Measurements from ENCODE around the gene WNT3A.

Gene WNT3A

DNA sequence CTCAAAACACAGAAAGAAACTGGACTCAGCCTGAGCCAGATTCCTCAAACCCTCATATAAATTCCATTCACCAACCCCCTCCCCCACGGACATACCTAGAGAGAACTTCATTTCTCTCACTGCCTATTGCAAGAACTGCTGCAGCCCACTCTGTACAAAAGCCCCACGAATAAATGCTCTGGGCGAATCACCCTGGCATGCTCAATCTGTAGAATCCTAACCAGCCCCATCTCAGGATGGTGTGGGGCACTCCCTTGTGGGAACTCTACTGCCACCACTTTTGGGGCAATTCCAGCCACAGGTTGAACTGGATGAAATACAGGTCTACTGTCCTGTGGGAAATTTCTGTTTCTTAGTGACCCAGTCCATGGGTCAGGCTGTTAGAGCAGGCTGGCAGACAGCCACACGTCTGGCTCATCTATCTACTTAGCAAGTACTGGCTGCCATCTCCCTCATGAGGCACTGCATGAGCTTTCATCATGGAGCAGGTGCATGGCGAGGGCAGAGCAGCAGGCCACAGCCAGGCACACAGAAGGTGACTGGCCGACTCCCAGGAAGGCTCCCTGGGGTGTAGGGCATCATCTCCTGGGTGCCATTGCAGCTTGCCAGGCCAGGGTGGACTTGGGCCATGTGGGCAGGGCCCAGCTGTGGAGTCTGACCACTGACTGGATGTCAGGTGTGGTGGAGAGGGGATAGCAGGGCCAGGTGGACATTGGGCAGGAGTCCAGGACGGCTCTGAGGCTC, 97.9 kb downstream of the WNT3A start (continued):
- TF ChIP-seq, protein P1, sequence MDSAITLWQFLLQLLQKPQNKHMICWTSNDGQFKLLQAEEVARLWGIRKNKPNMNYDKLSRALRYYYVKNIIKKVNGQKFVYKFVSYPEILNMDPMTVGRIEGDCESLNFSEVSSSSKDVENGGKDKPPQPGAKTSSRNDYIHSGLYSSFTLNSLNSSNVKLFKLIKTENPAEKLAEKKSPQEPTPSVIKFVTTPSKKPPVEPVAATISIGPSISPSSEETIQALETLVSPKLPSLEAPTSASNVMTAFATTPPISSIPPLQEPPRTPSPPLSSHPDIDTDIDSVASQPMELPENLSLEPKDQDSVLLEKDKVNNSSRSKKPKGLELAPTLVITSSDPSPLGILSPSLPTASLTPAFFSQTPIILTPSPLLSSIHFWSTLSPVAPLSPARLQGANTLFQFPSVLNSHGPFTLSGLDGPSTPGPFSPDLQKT (IDR thresholded peaks at IDR 0.05; ENCODE audit: borderline replicate concordance, low read depth, low read length), result no peak
- TF ChIP-seq ZNF791 (tag by site-specific recombination; IDR thresholded peaks at IDR 0.05) (no peak), ZBTB8A (tag by site-specific recombination; IDR thresholded peaks at IDR 0.05) (no peak), PRDM1 (tag by site-specific recombination; IDR thresholded peaks at IDR 0.05) (no peak), ZNF830 (tag by site-specific recombination; IDR thresholded peaks at IDR 0.05; ENCODE audit: low read depth) (no peak), ZNF394 (tag by site-specific recombination; IDR thresholded peaks at IDR 0.05; ENCODE audit: borderline replicate concordance) (no peak), ZNF114 (tag by site-specific recombination; IDR thresholded peaks at IDR 0.05) (no peak), ZNF571 (tag by site-specific recombination; IDR thresholded peaks at IDR 0.05) (no peak)
- TF ChIP-seq, protein P2, sequence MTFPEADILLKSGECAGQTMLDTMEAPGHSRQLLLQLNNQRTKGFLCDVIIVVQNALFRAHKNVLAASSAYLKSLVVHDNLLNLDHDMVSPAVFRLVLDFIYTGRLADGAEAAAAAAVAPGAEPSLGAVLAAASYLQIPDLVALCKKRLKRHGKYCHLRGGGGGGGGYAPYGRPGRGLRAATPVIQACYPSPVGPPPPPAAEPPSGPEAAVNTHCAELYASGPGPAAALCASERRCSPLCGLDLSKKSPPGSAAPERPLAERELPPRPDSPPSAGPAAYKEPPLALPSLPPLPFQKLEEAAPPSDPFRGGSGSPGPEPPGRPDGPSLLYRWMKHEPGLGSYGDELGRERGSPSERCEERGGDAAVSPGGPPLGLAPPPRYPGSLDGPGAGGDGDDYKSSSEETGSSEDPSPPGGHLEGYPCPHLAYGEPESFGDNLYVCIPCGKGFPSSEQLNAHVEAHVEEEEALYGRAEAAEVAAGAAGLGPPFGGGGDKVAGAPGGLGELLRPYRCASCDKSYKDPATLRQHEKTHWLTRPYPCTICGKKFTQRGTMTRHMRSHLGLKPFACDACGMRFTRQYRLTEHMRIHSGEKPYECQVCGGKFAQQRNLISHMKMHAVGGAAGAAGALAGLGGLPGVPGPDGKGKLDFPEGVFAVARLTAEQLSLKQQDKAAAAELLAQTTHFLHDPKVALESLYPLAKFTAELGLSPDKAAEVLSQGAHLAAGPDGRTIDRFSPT (tag by site-specific recombination; IDR thresholded peaks at IDR 0.05), result 0 out of 2 replicates have a peak, but pooled peaks have one; percentile 32
- TF ChIP-seq, protein P3, sequence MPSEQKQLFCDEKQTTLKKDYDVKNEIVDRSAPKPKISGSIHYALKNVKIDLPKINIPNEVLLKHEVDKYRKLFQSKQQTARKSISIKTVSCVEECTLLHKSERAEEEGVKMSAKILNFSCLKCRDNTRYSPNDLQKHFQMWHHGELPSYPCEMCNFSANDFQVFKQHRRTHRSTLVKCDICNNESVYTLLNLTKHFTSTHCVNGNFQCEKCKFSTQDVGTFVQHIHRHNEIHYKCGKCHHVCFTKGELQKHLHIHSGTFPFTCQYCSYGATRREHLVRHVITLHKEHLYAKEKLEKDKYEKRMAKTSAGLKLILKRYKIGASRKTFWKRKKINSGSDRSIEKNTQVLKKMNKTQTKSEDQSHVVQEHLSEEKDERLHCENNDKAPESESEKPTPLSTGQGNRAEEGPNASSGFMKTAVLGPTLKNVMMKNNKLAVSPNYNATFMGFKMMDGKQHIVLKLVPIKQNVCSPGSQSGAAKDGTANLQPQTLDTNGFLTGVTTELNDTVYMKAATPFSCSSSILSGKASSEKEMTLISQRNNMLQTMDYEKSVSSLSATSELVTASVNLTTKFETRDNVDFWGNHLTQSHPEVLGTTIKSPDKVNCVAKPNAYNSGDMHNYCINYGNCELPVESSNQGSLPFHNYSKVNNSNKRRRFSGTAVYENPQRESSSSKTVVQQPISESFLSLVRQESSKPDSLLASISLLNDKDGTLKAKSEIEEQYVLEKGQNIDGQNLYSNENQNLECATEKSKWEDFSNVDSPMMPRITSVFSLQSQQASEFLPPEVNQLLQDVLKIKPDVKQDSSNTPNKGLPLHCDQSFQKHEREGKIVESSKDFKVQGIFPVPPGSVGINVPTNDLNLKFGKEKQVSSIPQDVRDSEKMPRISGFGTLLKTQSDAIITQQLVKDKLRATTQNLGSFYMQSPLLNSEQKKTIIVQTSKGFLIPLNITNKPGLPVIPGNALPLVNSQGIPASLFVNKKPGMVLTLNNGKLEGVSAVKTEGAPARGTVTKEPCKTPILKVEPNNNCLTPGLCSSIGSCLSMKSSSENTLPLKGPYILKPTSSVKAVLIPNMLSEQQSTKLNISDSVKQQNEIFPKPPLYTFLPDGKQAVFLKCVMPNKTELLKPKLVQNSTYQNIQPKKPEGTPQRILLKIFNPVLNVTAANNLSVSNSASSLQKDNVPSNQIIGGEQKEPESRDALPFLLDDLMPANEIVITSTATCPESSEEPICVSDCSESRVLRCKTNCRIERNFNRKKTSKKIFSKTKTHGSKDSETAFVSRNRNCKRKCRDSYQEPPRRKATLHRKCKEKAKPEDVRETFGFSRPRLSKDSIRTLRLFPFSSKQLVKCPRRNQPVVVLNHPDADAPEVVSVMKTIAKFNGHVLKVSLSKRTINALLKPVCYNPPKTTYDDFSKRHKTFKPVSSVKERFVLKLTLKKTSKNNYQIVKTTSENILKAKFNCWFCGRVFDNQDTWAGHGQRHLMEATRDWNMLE (tag by site-specific recombination; conservative IDR thresholded peaks at IDR 0.05; ENCODE audit: low read depth), result no peak
- TF ChIP-seq, protein P4, sequence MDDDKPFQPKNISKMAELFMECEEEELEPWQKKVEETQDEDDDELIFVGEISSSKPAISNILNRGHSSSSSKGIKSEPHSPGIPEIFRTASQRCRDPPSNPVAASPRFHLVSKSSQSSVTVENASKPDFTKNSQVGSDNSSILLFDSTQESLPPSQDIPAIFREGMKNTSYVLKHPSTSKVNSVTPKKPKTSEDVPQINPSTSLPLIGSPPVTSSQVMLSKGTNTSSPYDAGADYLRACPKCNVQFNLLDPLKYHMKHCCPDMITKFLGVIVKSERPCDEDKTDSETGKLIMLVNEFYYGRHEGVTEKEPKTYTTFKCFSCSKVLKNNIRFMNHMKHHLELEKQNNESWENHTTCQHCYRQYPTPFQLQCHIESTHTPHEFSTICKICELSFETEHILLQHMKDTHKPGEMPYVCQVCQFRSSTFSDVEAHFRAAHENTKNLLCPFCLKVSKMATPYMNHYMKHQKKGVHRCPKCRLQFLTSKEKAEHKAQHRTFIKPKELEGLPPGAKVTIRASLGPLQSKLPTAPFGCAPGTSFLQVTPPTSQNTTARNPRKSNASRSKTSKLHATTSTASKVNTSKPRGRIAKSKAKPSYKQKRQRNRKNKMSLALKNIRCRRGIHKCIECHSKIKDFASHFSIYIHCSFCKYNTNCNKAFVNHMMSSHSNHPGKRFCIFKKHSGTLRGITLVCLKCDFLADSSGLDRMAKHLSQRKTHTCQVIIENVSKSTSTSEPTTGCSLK (tag by site-specific recombination; IDR thresholded peaks at IDR 0.05), result no peak
- TF ChIP-seq, protein P5, sequence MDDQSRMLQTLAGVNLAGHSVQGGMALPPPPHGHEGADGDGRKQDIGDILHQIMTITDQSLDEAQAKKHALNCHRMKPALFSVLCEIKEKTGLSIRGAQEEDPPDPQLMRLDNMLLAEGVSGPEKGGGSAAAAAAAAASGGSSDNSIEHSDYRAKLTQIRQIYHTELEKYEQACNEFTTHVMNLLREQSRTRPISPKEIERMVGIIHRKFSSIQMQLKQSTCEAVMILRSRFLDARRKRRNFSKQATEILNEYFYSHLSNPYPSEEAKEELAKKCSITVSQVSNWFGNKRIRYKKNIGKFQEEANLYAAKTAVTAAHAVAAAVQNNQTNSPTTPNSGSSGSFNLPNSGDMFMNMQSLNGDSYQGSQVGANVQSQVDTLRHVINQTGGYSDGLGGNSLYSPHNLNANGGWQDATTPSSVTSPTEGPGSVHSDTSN (CRISPR knock-in tag; IDR thresholded peaks at IDR 0.05), result no peak
